Mucosa of stomach (tissue), 1 donor: ENCODE data around the gene ZC3HAV1.
"Not testable (repeated sequence)": the region's sequence is repeated elsewhere in the genome, so short reads cannot be mapped to it uniquely, and the experiment has no call there.

Experiments used
- H3K27me3 ChIP-seq: one replicate; pipeline ENCODE4 v1.7.0; 2013; ENCODE audit warnings: mild to moderate bottlenecking, low read length; ENCODE audit not compliant: control insufficient read depth, insufficient read depth
- H3K36me3 ChIP-seq: one replicate; pipeline ENCODE4 v1.7.0; 2013; ENCODE audit warnings: low read length; ENCODE audit not compliant: control insufficient read depth, insufficient read depth
- H3K4me1 ChIP-seq: one replicate; pipeline ENCODE4 v1.7.0; 2013; ENCODE audit warnings: mild to moderate bottlenecking, low read length; ENCODE audit not compliant: control insufficient read depth, insufficient read depth
- H3K4me3 ChIP-seq: one replicate; pipeline ENCODE4 v1.7.0; 2013; ENCODE audit warnings: low read length
- H3K9ac ChIP-seq: one replicate; pipeline ENCODE4 v1.7.0; 2013; ENCODE audit warnings: mild to moderate bottlenecking, low read length, moderate library complexity
- H3K9me3 ChIP-seq: one replicate; pipeline ENCODE4 v1.7.0; 2013; ENCODE audit warnings: mild to moderate bottlenecking, low read length, moderate library complexity; ENCODE audit not compliant: control insufficient read depth
- donor health status: Pancreatic carcinoma.

ZC3HAV1 gene

GRCh38 chr7:139109188-139109982 is at the start of gene ZC3HAV1:
Gene ZC3HAV1 (minus strand): TSS chr7:139109720. CDS start chr7:139109331, 389 bp downstream.
- peak within 1 kb of the TSS; percentile 90 for H3K9ac ChIP-seq
- peak within 1 kb of the TSS; percentile 97 for H3K4me3 ChIP-seq
- no peaks in the 10 kb centered on the region for H3K27me3 ChIP-seq
- H3K4me1 ChIP-seq, result peaks cover 5% of the 10 kb centered on the region
- no peaks in the 10 kb centered on the region for H3K9me3 ChIP-seq
- H3K36me3 ChIP-seq, result no peaks in the 10 kb centered on the region

DNA sequence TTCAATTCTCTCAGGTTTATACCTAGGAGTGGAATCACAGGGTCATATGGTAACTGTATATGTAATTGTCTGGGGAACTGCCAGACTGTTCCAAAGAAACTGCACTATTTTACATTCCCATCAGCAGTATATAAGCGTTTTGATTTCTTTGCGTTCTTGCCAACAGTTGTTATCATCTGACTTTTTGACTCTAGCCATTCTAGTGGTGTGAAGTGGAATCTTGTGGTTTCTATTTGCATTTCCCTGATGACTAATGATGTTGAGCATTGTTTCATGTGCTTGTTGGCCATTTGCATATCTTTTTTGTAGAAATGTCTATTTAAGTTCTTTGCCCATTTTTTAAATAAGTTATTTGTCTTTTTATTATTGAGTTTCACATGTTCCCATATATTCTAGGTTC is 44.3 kb upstream of the ZC3HAV1 start:
- Histone ChIP-seq H3K9ac (no peak overlapping the region), H3K4me1 (no peaks in the 10 kb centered on the region), H3K27me3 (no peaks in the 10 kb centered on the region), H3K36me3 (no peaks in the 10 kb centered on the region), H3K4me3 (no peak overlapping the region), H3K9me3 (no peaks in the 10 kb centered on the region)

- Histone ChIP-seq H3K9me3 (no peaks in the 10 kb centered on the region), H3K36me3 (no peaks in the 10 kb centered on the region), H3K4me1 (no peaks in the 10 kb centered on the region), H3K4me3 (no peak overlapping the region), H3K9ac (no peak overlapping the region), H3K27me3 (no peaks in the 10 kb centered on the region)
Observed at GRCh38 chr7:139152149-139152548, 42.6 kb upstream of the ZC3HAV1 start.

GRCh38 chr7:139139150-139139549 is 29.6 kb upstream of the ZC3HAV1 start:
- H3K9ac ChIP-seq, result no peak overlapping the region
- no peaks in the 10 kb centered on the region for H3K9me3 ChIP-seq
- no peak overlapping the region for H3K4me3 ChIP-seq
- peaks cover under 1% of the 10 kb centered on the region for H3K4me1 ChIP-seq
- no peaks in the 10 kb centered on the region for H3K27me3 ChIP-seq
- no peaks in the 10 kb centered on the region for H3K36me3 ChIP-seq

- Histone ChIP-seq H3K9ac (peak overlapping the region; percentile 57), H3K4me3 (peak overlapping the region; percentile 83), H3K4me1 (peaks cover 5% of the 10 kb centered on the region), H3K27me3 (no peaks in the 10 kb centered on the region), H3K36me3 (no peaks in the 10 kb centered on the region), H3K9me3 (no peaks in the 10 kb centered on the region)
Observed at GRCh38 chr7:139133335-139134139, 24.0 kb upstream of the ZC3HAV1 start.

DNA sequence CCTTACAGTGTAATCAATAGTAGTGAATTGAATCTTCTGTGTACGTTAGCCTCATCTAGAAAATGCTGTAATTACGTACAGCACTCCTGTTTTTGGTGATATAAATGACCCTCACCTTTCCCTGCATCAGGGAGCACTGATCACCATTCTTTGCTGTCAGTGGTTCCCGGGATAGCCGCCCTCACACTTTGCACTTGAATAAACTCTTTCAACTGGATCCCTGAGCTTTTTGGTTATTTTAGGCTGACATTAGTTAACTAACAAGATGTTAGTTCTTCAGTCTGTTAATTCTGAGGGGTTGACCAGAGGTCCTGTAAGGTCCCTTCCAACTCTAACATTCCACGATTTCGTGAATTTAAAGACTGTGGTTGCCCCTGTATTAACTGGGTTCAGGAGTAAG is 23.4 kb upstream of the ZC3HAV1 start:
- Histone ChIP-seq H3K27me3 (no peaks in the 10 kb centered on the region), H3K4me3 (peak overlapping the region; percentile 83), H3K9ac (peak overlapping the region; percentile 57), H3K4me1 (peaks cover 5% of the 10 kb centered on the region), H3K9me3 (no peaks in the 10 kb centered on the region), H3K36me3 (no peaks in the 10 kb centered on the region)

DNA sequence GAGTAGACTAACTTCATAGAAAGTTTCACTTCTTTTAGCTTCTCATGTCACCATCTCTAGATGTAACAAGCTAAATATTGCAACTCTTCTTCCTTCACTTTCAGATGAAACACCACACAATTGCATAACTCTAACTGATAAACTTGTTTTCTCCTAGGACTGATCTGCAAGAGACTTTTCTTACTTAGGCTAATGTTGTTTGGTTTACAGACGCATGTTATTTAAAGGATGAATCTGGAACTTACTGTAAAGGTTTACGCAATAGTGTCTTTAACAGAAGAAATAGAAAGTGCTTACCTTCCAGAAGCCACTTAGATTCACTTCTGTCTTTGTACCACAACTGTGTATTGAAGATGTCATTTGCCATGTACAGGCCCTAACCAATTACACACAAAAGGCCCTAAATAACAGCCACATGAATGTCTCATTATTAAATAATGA is 22.1 kb upstream of the ZC3HAV1 start:
- peaks cover 5% of the 10 kb centered on the region for H3K4me1 ChIP-seq
- no peak overlapping the region for H3K4me3 ChIP-seq
- no peaks in the 10 kb centered on the region for H3K9me3 ChIP-seq
- no peaks in the 10 kb centered on the region for H3K36me3 ChIP-seq
- no peak overlapping the region for H3K9ac ChIP-seq
- no peaks in the 10 kb centered on the region for H3K27me3 ChIP-seq

DNA sequence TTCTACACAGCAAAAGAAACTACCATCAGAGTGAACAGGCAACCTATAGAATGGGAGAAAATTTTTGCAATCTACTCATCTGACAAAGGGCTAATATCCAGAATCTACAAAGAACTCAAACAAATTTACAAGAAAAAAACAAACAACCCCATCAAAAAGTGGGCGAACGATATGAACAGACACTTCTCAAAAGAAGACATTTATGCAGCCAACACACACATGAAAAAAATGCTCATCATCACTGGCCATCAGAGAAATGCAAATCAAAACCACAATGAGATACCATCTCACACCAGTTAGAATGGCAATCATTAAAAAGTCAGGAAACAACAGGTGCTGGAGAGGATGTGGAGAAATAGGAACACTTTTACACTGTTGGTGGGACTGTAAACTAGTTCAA is 20.3 kb upstream of the ZC3HAV1 start:
- not testable (repeated sequence) for H3K4me3 ChIP-seq, H3K9ac ChIP-seq, H3K36me3 ChIP-seq, H3K9me3 ChIP-seq, H3K4me1 ChIP-seq, H3K27me3 ChIP-seq

DNA sequence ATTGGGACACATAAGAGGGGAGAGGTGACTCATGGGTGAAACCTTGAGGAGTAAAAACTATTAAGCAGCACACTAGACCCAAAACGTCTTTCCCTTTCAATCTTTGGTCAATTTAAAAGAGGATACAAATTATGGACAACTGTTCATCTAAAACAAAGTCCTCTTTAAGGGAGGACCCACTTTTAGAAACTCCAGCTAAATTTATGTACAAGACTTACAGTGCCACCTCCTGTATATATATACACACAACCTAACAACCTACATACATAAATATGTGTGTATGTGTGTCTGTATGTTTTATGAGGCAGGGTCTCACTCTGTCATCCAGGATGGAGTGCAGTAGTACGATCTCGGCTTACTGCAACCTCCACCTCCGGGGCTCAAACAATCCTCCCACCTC is 18.1 kb upstream of the ZC3HAV1 start:
- no peak overlapping the region for H3K4me3 ChIP-seq
- no peak overlapping the region for H3K9ac ChIP-seq
- no peaks in the 10 kb centered on the region for H3K36me3 ChIP-seq
- H3K4me1 ChIP-seq, result no peaks in the 10 kb centered on the region
- H3K9me3 ChIP-seq, result no peaks in the 10 kb centered on the region
- no peaks in the 10 kb centered on the region for H3K27me3 ChIP-seq

GRCh38 chr7:139125657-139126056 is 16.1 kb upstream of the ZC3HAV1 start:
- Histone ChIP-seq H3K36me3 (no peaks in the 10 kb centered on the region), H3K9me3 (no peaks in the 10 kb centered on the region), H3K9ac (no peak overlapping the region), H3K4me1 (no peaks in the 10 kb centered on the region), H3K27me3 (no peaks in the 10 kb centered on the region), H3K4me3 (no peak overlapping the region)

DNA sequence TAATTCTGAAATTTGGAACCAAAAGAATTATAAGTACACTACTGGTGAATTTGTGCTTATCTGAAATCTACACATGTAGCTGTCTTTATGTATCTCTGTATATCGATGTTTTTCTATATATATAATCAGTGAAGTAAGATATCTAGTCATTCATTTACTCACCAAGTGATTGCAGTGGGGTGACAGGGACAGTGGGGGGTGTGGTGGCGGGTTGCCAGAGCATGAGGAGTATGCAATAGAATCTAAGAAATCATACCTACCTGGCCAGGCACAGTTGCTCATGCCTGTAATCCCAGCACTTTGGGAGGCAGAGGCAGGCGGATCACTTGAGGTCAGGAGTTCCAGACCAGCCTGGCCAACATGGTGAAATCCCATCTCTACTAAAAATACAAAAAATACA is 15.5 kb upstream of the ZC3HAV1 start:
- not testable (repeated sequence) for H3K9me3 ChIP-seq, H3K27me3 ChIP-seq, H3K9ac ChIP-seq, H3K4me1 ChIP-seq, H3K4me3 ChIP-seq, H3K36me3 ChIP-seq
